EL (cell line): ENCODE measurements around the gene CATSPERD.

ENCODE experiments used
- DNase-seq: peaks from one replicate; pipeline ENCODE4 v3.0.0-alpha.2; 2016

The CATSPERD gene

DNA sequence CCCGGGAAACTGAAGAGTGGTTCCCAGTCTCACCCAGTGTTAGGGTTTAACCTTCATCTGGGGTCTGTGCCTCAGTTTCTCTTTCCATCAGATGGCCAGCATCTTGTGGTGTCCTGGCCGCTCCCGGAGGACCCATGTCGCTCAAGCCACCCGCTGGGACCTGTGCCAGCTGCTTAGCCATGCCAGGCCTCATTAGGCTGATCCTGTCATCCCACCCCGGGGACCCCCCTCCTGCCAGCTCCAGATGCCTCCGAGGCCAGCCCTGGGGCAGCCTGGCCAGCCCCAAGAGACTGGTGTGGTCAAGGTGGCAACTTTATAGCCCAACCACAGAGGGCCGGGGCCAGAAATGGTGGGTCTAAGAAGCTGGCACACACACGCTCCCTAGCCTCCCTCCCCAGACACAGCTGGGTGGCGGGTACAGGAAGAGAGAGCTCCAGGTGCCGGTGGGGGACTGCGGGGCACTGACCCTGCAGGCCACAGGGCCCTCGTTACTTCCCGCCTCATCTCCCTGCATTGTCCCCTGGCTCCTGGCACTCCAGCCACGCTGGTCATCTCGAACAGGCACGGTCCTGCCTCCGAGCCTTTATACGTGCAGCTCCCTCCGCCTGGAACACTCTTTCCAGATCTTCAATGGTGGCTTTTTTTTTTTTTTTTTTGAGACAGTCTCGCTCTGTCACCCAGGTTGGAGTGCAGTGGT lies 87.8 kb downstream of the CATSPERD start:
- DNase-seq: no peak

DNA sequence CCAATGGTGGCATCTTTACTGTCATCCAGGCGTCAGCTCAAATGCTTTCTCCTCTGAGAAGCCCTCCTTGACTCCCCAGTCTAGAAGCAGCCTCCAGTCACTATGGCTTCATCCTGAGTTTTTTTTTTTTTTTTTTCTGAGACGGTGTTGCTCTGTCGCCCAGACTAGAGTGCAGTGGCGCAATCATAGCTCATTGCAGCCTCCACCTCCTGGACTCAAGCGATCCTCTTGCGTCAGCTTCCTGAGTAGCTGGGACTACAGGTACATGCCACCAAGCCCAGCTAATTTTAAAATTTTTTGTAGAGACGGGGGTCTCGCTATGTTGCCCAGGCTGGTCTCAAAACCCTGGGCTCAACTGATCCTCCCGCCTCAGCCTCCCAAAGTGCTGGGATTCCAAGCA lies 88.6 kb downstream of the CATSPERD start:
- DNase-seq: no peak

DNA sequence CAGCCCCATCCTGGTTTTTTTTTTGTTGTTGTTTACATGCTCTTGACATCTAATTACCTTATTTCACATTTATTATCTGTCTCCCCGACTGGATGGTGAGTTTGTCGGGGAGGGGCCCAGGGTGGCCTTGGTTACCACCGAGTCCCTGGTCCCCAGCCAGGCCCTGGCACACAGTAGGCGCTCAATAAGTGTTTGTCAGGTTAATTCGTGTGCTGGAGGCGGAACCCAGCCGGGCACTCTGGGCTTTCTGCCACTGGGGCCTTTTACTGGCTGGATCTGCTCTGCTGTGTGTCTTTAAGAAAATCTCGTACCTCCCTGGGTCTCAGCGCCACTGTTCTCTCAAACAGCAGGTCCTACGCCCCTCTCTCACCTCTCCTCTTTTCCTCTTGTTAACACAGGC lies 89.0 kb downstream of the CATSPERD start:
- DNase-seq: no peak

DNA sequence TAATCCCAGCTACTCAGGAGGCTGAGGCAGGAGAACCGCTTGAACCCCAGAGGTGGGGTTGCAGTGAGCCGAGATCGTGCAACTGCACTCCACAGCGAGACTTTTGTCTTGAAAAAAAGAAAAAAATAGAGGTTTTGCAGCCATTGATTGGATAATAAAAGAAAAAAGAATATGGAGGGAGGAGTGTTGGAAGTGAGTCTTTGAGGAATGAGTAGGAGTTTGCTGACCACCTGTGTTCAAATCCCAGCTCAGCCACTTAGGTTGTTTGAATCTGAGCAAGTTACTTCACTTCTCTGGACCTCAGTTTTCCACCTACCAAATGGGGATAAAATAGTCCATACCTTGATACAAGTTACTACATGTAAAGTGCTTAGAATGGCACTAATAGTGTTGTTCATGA lies 90.7 kb downstream of the CATSPERD start:
- no peak for DNase-seq

DNA sequence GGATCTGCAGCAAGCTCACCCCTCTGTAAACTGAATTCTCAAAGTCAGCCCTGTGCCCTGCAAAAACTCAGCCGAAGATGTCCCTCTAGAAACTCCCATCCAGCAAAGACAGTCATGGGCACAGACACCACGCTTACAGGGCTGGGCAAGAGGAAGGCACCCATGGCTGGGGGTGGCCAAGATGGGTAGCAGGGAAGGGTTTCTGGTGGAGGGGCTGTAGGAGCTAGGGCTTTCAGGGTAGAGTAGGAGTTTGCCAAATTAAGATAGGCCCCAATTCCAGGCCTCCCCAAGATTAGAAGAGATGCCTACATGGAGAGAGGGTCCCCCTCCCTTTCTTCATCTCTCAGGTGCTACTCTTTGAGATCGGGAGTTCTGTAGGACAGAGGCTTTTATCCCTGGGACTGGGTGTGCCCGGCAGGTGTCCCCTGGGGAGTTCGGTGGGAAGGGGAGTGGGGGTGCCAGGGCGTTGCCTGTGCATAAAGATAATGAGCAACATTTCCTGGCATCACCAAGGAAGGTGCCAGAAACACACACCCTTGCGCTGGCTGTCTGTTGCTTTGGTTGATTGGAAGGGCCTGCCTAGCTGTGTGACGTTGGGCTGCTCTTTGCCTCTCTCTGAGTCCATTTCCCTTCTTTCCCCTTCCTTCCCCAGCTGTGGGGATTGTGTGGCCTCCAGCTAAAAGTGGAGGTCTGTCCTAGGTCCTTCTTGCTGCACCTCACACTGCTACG lies 93.8 kb downstream of the CATSPERD start:
- DNase-seq: no peak

DNA sequence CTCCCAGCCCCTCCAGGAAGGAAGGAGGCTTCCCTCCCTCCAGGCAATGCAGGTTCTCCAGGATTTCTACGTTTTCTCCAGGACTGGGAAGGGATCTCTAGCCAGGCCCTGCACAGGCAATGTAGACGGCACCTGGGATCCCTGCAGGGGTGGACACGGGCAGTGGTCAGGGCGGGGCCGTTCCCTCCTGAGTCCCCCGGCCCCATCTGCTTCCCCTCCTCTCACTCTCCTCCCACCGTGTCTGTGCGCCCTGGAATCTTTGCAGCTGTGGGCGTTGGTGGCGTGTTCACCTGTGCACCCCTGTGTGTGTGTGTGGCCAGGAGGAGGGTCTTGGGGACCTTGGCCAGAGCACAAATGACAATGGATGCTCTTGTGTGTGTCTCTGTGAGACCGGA lies 94.4 kb downstream of the CATSPERD start:
- no peak for DNase-seq

DNA sequence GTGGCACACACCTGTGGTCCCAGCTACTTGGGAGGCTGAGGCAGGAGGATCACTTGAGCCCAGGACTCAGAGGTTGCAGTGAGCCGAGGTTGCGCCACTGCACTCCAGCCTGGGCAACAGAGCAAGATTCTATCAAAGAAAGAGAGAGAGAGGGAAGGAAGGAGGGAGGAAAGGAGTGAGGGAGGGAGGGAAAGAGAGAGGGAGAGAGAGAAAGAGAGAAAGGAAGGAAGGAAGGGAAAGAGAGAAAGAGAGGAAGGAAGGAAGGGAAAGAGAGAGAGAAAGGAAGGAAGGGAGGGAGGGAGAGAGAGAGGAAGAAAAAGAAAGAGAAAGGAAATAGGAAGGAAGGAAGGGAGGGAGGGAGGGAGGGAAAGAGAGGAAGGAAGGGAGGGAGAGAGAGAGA lies 96.8 kb downstream of the CATSPERD start:
- DNase-seq: no peak

DNA sequence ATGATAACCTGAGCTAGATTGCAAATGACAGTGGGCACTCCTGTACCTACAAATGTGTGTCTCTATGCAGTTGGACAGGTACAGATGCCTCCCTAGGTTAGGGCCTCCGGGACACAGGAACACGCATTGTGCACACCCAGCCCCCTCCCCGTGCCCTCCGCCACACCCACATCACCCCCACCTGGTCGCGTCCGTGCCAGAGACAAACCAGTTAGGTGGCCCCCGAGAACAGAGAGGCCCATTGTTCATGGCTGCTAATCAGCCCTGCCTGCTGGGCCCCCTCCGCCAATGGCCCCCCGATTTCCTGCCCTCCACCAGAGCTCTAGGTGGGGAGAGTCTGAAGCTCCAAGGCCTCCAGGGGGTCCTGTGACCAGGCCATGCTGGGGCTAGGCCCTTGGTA lies 98.2 kb downstream of the CATSPERD start:
- DNase-seq: no peak

DNA sequence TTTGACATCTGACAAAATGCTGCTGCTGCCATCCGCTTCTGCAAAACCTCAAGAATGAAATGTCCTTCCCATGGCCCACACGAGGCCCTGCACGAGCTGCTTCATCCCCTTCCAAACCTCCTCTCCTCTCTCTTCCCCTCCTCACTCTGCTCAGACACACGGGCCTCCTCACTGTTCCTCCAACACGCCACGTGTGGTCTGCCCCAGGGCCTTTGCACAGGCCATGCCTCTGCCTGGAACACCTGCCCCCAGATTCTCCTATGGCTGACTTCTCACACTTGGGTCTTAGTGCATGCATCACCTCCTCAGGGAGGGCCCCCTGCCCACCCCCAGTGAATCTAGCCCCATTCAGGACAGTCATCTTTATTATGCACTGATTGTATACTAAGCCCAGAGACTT lies 100.3 kb downstream of the CATSPERD start:
- no peak for DNase-seq

DNA sequence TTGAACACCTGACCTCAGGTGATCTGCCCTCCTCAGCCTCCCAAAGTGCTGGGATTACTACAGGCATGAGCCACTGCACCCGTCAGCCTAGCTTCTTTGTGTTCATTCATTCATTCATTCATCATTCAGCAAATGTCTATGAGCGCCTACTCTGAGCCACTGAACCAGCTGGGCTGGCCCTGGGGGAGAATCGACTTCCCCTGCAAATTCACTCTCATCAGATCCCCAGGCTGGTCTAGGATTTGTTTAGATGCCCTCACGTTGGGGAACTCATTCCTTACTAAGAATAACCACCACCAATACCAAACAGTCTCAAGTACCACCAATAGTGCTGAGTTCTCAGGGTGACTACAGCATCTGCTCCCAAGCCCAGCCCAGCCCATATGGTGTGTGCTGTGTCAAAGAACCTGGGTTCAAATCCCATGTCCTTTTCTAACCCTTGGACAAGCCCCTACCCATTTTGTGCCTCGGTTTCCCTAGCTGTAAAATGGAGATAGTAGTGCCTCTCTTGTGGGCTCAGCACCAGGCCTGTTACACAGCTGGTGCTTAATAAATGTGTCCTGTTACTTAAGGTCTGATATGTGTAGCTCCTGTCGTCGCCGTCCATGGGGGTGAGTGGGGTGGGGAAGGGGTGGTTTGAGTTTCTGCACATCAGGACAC lies 101.2 kb downstream of the CATSPERD start:
- DNase-seq: no peak

DNA sequence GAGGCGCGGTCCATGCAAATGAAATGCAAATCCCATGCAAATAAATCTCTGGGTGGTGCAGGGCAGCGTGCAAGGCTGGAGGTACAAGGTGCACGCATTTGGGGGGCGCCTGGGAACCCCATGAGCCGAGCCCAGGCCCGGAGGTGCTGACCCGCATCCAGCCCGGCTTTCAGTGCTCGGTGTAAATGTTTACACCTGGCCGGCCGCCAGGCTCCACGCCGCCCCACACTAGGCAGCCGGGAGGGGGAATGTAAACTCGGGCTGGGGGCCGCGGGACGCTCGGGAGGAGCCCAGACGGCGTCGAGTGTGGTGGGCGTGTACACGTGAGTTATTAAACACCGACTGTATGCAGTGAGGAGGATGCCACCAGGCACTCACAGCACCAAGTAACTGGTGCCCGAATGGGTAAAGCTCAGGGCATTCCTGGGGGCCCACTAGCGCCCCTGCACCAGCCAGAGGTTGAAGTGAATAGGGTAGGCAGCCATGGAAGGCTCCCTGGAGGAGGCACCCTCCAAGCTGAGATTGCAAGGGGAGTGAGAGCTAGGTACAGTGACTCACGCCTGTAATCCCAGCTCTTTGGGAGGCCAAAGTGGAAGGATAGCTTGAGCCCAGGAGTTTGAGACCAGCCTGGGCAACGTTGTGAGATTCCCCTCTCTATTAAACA lies 101.9 kb downstream of the CATSPERD start:
- DNase-seq: no peak

DNA sequence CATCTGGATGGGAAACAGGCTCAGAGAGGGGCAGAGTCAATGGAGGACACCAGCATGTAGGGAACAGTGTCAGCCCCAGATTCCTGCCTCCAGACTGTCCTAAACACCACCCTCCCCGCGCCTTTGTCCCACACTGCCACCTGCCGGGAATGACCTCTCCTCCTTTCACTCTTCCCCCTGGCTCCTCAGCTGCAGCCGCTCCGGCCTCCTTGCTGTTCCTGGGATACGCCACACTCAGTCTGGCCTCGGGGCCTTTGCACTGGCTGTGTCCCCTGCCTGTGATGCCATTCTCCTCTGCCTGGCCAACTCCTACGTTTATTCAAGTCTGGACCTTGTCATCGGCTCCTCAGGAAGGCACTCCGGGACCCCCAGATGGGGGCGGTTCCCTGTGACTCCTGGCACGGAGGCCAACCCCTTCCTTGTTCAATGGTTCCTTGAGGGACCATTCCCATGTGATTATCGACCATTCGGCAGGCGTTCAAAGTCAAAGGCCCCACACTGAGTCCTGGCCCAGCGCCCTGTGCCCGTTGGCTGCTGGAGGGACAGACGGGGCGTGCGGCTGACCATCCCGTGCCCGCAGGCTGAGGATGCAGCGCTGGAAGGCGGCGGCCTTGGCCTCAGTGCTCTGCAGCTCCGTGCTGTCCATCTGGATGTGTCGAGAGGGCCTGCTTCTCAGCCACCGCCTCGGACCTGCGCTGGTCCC lies 103.3 kb downstream of the CATSPERD start:
- no peak for DNase-seq

DNA sequence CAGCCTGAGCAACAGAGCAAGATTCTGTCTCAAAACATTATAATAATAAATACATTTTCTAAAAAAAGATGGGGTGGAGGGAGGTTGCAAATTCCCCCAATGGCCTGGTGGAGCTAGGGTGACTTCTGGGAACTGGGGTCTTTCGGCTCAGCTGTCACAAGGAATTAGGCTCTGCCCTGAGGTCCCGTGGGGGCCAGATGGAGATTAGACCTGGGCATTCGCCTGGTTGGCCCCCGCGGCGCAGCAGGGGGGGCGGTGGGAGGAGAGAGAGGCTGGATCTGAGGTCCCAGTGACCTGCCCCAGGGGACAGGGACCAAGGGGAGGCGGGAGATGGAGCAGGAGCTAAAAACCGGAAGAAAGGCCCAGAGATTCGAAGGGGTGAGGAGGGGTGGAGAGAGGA lies 104.3 kb downstream of the CATSPERD start:
- DNase-seq: no peak

DNA sequence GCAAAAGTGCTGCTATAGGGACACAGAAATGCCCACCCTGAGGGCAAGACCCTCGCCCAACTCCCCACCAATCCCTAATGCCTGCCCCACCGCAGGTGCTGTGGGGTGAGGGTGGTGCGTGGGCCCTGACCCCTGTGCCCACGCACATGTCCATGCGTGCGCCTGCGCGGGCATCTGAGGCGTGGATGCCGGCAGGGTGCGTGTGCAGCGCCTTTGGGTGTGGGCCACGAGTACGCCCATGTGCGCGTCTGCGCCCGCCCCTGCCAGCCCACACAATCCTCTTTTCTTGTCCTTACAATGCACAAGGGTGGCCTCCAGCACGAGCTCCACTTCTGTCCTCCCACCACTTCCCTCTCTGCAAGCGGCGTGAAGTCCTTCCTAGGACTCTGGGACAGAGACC lies 104.7 kb downstream of the CATSPERD start:
- no peak for DNase-seq

DNA sequence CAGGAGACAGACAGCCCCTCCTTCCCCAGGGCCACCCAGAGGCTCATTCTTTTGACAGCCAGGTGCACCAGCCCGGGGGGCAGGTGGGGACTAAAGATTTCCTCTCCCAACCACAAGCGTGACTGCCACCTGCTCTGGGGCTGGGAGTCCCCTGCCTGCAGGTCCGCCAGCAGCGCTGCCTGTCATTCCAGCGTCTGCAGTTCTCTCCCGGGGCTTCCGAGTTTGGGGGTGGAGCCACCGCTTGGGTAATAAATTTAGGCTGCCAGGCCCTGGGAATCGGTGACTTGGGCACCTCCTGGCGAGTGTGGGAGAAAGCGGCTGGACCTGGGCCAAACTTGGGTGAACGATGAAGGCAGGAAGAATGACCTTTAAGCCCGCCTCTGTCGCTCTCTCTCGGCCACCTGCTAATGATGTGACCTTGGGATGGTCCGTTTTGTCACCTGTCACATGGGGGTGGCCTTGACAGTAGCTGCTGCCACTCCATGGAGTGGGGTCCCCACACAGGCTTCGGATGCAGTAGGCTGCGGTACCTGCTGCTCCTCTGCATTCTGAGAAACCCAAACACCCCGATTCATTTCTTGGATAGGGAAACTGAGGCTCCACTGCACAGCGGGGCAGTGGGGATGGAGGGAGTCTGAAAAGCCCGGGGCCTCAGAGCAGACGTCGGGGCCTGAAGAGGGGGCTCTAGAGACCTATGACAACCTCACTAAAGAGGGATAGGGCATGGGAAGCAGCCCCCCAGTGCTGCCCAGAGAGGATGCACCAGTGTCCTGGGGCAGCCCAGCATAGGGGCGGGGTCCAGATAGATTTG lies 106.3 kb downstream of the CATSPERD start:
- DNase-seq: peak; percentile 46

DNA sequence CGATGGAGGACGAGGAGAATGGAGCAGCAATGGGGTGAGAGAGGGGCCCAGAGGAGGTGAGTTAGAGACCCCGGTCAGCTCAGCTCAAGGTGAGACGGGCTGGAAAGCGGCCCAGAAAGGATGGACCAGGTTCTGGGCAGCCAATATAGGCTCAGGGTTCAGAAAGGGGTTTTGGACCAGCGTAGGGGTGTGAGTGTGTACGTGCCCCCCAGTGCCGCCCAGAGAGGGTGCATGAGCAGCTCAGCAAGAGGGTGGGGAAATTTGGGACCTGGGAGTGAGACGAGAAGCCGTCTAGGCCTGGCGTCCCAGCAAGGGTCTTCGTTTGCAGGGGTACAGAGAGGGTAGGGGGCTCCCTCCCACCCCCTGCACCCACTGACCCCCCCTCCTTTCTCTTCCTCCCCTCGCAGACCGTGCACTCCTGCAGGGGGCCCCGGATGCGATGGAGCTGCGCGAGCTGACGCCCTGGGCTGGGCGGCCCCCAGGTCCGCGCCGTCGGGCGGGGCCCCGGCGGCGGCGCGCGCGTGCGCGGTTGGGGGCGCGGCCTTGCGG lies 107.0 kb downstream of the CATSPERD start:
- DNase-seq: no peak

DNA sequence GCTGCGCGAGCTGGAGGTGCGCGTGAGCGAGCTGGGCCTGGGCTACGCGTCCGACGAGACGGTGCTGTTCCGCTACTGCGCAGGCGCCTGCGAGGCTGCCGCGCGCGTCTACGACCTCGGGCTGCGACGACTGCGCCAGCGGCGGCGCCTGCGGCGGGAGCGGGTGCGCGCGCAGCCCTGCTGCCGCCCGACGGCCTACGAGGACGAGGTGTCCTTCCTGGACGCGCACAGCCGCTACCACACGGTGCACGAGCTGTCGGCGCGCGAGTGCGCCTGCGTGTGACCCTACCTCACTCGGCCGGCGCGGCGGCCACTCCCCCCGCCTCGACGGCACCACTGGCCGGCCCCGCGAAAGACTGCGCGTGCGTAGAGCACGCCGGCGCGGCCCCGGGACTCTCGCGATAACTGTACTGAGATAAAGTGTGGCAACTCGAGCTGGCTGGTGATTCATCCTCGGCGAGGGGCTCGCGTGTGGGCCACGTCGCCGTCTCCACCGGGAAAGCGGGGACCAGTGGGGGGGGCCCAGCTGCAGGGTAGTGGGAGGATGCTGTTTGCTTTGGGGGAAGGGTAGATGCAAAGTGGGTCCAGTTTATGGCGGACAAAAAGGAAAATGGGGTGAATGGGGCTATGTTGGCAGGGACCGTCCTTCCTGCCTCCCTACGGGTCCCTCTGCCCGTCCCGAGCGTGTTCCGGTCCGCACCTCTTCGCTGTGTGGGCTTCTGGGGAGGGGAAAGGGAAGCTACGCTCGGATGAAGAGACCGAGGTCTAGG lies 107.6 kb downstream of the CATSPERD start:
- DNase-seq: peak; percentile 93
